K562 (cell line): ENCODE data around the gene CD9. TPM values are rescaled to one million over a fixed set of nuclear protein-coding genes. Genes with fewer than 3 reads are reported as not detected.

ENCODE experiments used
- ATAC-seq: fragments of 200-7000 bp; cut with Tn5 transposase; 3 replicates; pipeline ENCODE4 v1.9.1; 2020; ENCODE audit warnings: moderate library complexity
- BruUV-seq: library from RNA; stranded (reverse); fragments of 400-500 nt; replicated peaks from 2 replicates; lab custom pipeline; 2021; lab: Mats Ljungman, UMichigan
- CTCF ChIA-PET: fragments of 300-600 bp; formaldehyde crosslinking; extraction: SDS; loops from one replicate; lab custom pipeline; 2021; ENCODE audit warnings: low intra/inter-chr PET ratio; lab: Yijun Ruan, JAX
- POLR2A ChIA-PET: fragments of 300-600, 350-650 bp; sonication (Branson Sonifier 250); formaldehyde crosslinking; extraction: SDS; loops from one replicate; lab custom pipeline; 2021; ENCODE audit warnings: antibody characterized with exemption, inconsistent platforms; lab: Yijun Ruan, JAX
- DNase-seq, 4 experiments: peaks; one replicate each; pipeline versions ENCODE4 v3.0.0 to v3.0.0-alpha.2; 2011 to 2018; ENCODE audit warnings: low spot score in 3 of 4, mixed read lengths in 3 of 4; ENCODE audit errors: extremely low read depth in 1 of 4
- FAIRE-seq: peaks from 2 replicates; lab custom pipeline; 2011; peaks lifted over from hg19 to GRCh38; lab: Jason Lieb, UNC
- H2AFZ ChIP-seq: 2 replicates; pipeline ENCODE4 v1.6.0; 2011; ENCODE audit warnings: low read depth, low read length, control low read depth, inconsistent platforms
- H3K27ac ChIP-seq: fragments of 200-600 bp; 3 replicates; pipeline ENCODE4 v1.8.0; 2011; ENCODE audit warnings: low read depth, mild to moderate bottlenecking, control low read depth, inconsistent platforms, low read length, moderate library complexity, mixed read lengths; ENCODE audit errors: extremely low read depth
- H3K27me3 ChIP-seq, 2 experiments: fragments of 300-600 bp in 1 of 2; 2 replicates in 1 of 2; 3 replicates in 1 of 2; pipeline versions ENCODE4 v1.6.0 to v1.8.0; 2011; ENCODE audit warnings: inconsistent platforms in 2 of 2, low read length in 2 of 2, mild to moderate bottlenecking in 1 of 2, mixed read lengths in 1 of 2, moderate library complexity in 1 of 2; ENCODE audit not compliant: control insufficient read depth in 2 of 2, insufficient read depth in 2 of 2
- H3K36me3 ChIP-seq: fragments of 300-600 bp; 3 replicates; pipeline ENCODE4 v1.8.0; 2011; ENCODE audit warnings: mild to moderate bottlenecking, low read length, inconsistent platforms; ENCODE audit not compliant: control insufficient read depth, insufficient read depth
- H3K4me1 ChIP-seq, 2 experiments: fragments of 200-600 bp in 1 of 2; replicated peaks in 1 of 2; 2 replicates in 1 of 2; 3 replicates in 1 of 2; pipeline versions ENCODE4 v1.5.1 to v1.8.0; 2011; ENCODE audit warnings: inconsistent platforms in 2 of 2, low read length in 2 of 2, mild to moderate bottlenecking in 1 of 2, mixed read lengths in 1 of 2, moderate library complexity in 1 of 2; ENCODE audit not compliant: control insufficient read depth in 2 of 2, insufficient read depth in 2 of 2
- H3K4me2 ChIP-seq: 2 replicates; pipeline ENCODE4 v1.6.1; 2011; ENCODE audit warnings: low read length, control low read depth, inconsistent platforms, mixed read lengths; ENCODE audit not compliant: insufficient read depth
- H3K4me3 ChIP-seq: fragments of 200-600 bp; sonication (generic), shearing (Covaris generic); 2 replicates; pipeline ENCODE4 v1.5.1; 2016; ENCODE audit warnings: control low read depth, inconsistent platforms
- H3K79me2 ChIP-seq: fragments of 200-600 bp; 3 replicates; pipeline ENCODE4 v1.8.0; 2011; ENCODE audit warnings: low read length, inconsistent platforms; ENCODE audit not compliant: control insufficient read depth, insufficient read depth
- H3K9ac ChIP-seq, 2 experiments: 2 replicates each; pipeline versions ENCODE4 v1.6.0 to v1.6.1; 2011; ENCODE audit warnings: low read depth in 2 of 2, low read length in 2 of 2, control low read depth in 1 of 2, inconsistent platforms in 1 of 2, mild to moderate bottlenecking in 1 of 2, mixed read lengths in 1 of 2; ENCODE audit not compliant: insufficient read depth in 1 of 2
- H3K9me1 ChIP-seq: one replicate; pipeline ENCODE4 v1.6.0; 2011; ENCODE audit warnings: inconsistent platforms, mild to moderate bottlenecking, low read length, moderate library complexity; ENCODE audit not compliant: control insufficient read depth, insufficient read depth
- H3K9me3 ChIP-seq: replicated peaks from 2 replicates; pipeline ENCODE4 v1.5.1; 2011; ENCODE audit warnings: low read depth, low read length, inconsistent platforms; ENCODE audit not compliant: control insufficient read depth, insufficient read depth
- H4K20me1 ChIP-seq: replicated peaks from 2 replicates; pipeline ENCODE4 v1.6.1; 2011; ENCODE audit warnings: low read length, inconsistent platforms, mixed read lengths; ENCODE audit not compliant: control insufficient read depth, insufficient read depth
- CBFA2T2 ChIP-seq: fragments of 450-650 bp; conservative IDR thresholded peaks from 2 replicates; pipeline ENCODE4 v1.6.1; 2017; ENCODE audit warnings: mild to moderate bottlenecking
- CBFA2T3 ChIP-seq: fragments of 450-650 bp; IDR thresholded peaks from 2 replicates; pipeline ENCODE4 v1.6.1; 2017
- CREM ChIP-seq: IDR thresholded peaks from 2 replicates; pipeline ENCODE4 v1.6.1; 2014; ENCODE audit warnings: antibody characterized with exemption, low read depth
- DDX20 ChIP-seq: fragments of 450-650 bp; IDR thresholded peaks from 2 replicates; pipeline ENCODE4 v1.6.1; 2016; ENCODE audit warnings: missing genetic modification characterization, low read depth, mild to moderate bottlenecking, missing compliant biosample characterization, moderate library complexity
- EGR1 ChIP-seq: fragments of 450-650 bp; conservative IDR thresholded peaks from 2 replicates; pipeline ENCODE4 v1.6.1; 2017; ENCODE audit warnings: mild to moderate bottlenecking
- HDAC8 ChIP-seq: fragments of 450-650 bp; IDR thresholded peaks from 2 replicates; pipeline ENCODE4 v1.6.1; 2016; ENCODE audit warnings: mild to moderate bottlenecking, missing genetic modification characterization, moderate library complexity, missing compliant biosample characterization
- HNRNPH1 ChIP-seq: fragments of 200-400 bp; formaldehyde crosslinking; optimal IDR thresholded peaks from 2 replicates; pipeline ENCODE3; 2017; ENCODE audit warnings: low read depth, mild to moderate bottlenecking, low read length, moderate library complexity
- MCM2 ChIP-seq: fragments of 450-650 bp; IDR thresholded peaks from 2 replicates; pipeline ENCODE4 v1.6.1; 2017; ENCODE audit warnings: low read depth, mild to moderate bottlenecking
- MIER1 ChIP-seq: fragments of 450-650 bp; IDR thresholded peaks from 2 replicates; pipeline ENCODE4 v1.6.1; 2016; ENCODE audit warnings: antibody characterized with exemption, mild to moderate bottlenecking, low read depth
- NFE2L1 ChIP-seq: fragments of 450-650 bp; IDR thresholded peaks from 2 replicates; pipeline ENCODE4 v1.6.1; 2016; ENCODE audit warnings: missing genetic modification characterization, low read depth, mild to moderate bottlenecking, missing compliant biosample characterization, moderate library complexity, borderline replicate concordance
- NFIC ChIP-seq: fragments of 450-650 bp; IDR thresholded peaks from 2 replicates; pipeline ENCODE4 v1.6.1; 2017; ENCODE audit warnings: mild to moderate bottlenecking, inconsistent platforms
- POLR2A ChIP-seq: fragments of 450-650 bp; conservative IDR thresholded peaks from 2 replicates; pipeline ENCODE4 v1.6.1; 2016
- RBBP5 ChIP-seq: fragments of 200-600 bp; sonication (generic); IDR thresholded peaks from 2 replicates; pipeline ENCODE4 v1.6.1; 2012; ENCODE audit warnings: borderline replicate concordance, mild to moderate bottlenecking, low read length, control low read depth, inconsistent platforms; ENCODE audit not compliant: insufficient read depth, poor library complexity, severe bottlenecking
- SETDB1 ChIP-seq: IDR thresholded peaks from one replicate; pipeline ENCODE4 v1.6.1; 2012; ENCODE audit warnings: low read length, control low read depth, inconsistent platforms
- ZFP36 ChIP-seq: fragments of 150-350 bp; IDR thresholded peaks from 2 replicates; pipeline ENCODE4 v1.6.1; 2018; ENCODE audit warnings: low read length, low read depth; ENCODE audit not compliant: partially characterized antibody
- ZNF121 ChIP-seq: sonication (generic); formaldehyde crosslinking; conservative IDR thresholded peaks from 2 replicates; pipeline ENCODE4 v1.8.0; 2022; ENCODE audit warnings: missing genetic modification reagents
- ZNF263 ChIP-seq: sonication (generic); formaldehyde crosslinking; IDR thresholded peaks from 2 replicates; pipeline ENCODE4 v1.8.0; 2022; ENCODE audit warnings: mild to moderate bottlenecking, missing genetic modification reagents, borderline replicate concordance
- WGBS: fragments of 100-300 bp; shearing (Covaris generic); methylation state at CpG from one replicate; pipeline ENCODE4 v1.1.6; 2016; ENCODE audit warnings: low coverage, mixed read lengths; ENCODE audit not compliant: insufficient coverage; ENCODE audit errors: missing lambda C conversion rate; 5-methylcytosine and 5-hydroxymethylcytosine counted together
- in situ Hi-C: fragments of 300-500 bp; cut with MboI; formaldehyde crosslinking; loops from 4 replicates; pipeline ENCODE4 v1.15.0; 2018; ENCODE audit warnings: inconsistent platforms, mixed read lengths
- intact Hi-C: fragments of 100-400 bp; cut with micrococcal nuclease; formaldehyde crosslinking; loops from 2 replicates; pipeline ENCODE4 v1.14.2; 2022
- polyA plus RNA-seq, 8 experiments: library from polyadenylated mRNA; depleted of rRNA in 4 of 8; stranded (reverse) in 5 of 8; unstranded in 3 of 8; fragments of >200 nt; fragmentation: Nextera tagmentation in 2 of 8; fragmentation: Illumina TruSeq in 1 of 8; extraction: Ambion mirVana in 2 of 8; extraction: Trizol in 1 of 8; gene quantifications; 2 replicates each; pipeline versions ENCODE4 v1.2.1 to v1.2.3, GENCODE V29; 2011 to 2014; ENCODE audit warnings: inconsistent platforms in 1 of 8, missing spikeins in 1 of 8
- total RNA-seq, 7 experiments: library from RNA; depleted of rRNA in 6 of 7; stranded (reverse); fragments of >200 nt in 6 of 7; fragmentation: Illumina TruSeq in 2 of 7; extraction: Trizol in 2 of 7; gene quantifications; 2 replicates each; pipeline versions ENCODE4 v1.2.1 to v1.2.3, GENCODE V29; 2011 to 2021; ENCODE audit warnings: low replicate concordance in 1 of 7
- TF ChIP-seq, protein P1 (sequence below): fragments of 450-650 bp; IDR thresholded peaks from 2 replicates; pipeline ENCODE4 v1.6.1; 2017; ENCODE audit warnings: antibody characterized with exemption, mild to moderate bottlenecking
- TF ChIP-seq, protein P2 (sequence below): fragments of 200-800 bp; sonication (Bioruptor generic); IDR thresholded peaks from 2 replicates; pipeline ENCODE4 v1.6.1; 2017; ENCODE audit warnings: missing genetic modification characterization, missing compliant biosample characterization

The CD9 gene
- total and polyA plus RNA-seq, 9 of the 15 experiments (the other 6 are each of a cell fraction or from before 2014, with no cell fraction given): 0.43 to 5.6 (median 0.62) TPM

DNA sequence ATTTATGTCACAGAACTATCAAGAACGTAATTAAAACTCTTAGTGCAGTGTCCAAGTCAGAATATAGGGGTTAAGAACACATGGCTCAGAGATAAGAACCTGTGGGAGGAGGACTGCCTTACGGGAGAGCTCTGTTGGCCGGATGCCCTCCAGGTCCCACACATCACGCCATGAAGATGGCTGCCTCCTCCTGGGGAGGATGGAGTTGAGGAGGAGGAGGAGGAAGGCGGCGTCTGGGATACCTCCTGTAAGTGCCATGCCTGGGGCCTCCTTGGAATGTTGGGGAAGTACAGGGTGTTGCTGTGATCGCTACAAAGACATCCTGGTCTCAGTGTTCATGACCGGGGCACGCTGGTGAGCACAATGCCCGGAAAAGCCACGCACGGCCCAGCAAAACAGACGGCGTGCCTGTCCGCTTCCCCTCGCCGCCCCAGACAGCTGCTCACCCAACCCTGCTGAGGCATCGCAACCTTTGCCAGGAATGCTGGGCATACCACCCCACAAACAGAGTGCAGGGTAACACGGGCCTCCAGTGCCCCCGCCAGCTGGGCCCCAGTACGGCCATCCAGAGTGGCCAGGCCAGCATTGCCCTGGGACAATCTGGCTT lies 28.7 kb upstream of the CD9 start:
- Histone ChIP-seq H3K9me3 (no peaks in the 10 kb centered on the region; the same call in none of the 2 replicates), H3K9me1 (no peaks in the 10 kb centered on the region), H4K20me1 (no peaks in the 10 kb centered on the region), H3K4me1 (peaks cover 18 to 23% of the 10 kb centered on the region in 2 experiments), H3K4me3 (no peak overlapping the region), H3K27ac (no peak overlapping the region; the same call in 2 of the 3 replicates), H3K79me2 (no peaks in the 10 kb centered on the region), H3K9ac (no peak overlapping the region), H3K27me3 (no peaks in the 10 kb centered on the region), H3K4me2 (no peak overlapping the region), H3K36me3 (no peaks in the 10 kb centered on the region), H2AFZ (peak overlapping the region; percentile 51; the same call in 1 of the 2 replicates)
- in situ Hi-C loops: no loop called here
- intact Hi-C loops: no loop called here
- peak; percentile 20 to 57 (median 32) for DNase-seq
- 55% methylated on average over 8 of the region's 21 CpGs for WGBS
- POLR2A ChIA-PET: no interaction called here
- CTCF ChIA-PET: no interaction called here
- peak; percentile 77 for FAIRE-seq
- ATAC-seq: peak; percentile 42; the same call in 2 of the 3 replicates
- no TSS peak for BruUV-seq
- TF ChIP-seq DDX20 (no peak), EGR1 (0 out of 2 replicates have a peak, but pooled peaks have one; percentile 32), ZFP36 (no peak), SETDB1 (no peak), MCM2 (no peak), NFE2L1 (tag) (no peak), HNRNPH1 (no peak), NFIC (peak; percentile 54), CBFA2T3 (peak; percentile 55), MIER1 (no peak), POLR2A (no peak), CREM (0 out of 2 replicates have a peak, but pooled peaks have one; percentile 30), RBBP5 (no peak), ZNF263 (peak; percentile 87; the same call in 1 of the 2 replicates), ZNF121 (no peak), HDAC8 (tag) (no peak), CBFA2T2 (peak; percentile 14; the same call in 1 of the 2 replicates)
- TF ChIP-seq, protein P1, sequence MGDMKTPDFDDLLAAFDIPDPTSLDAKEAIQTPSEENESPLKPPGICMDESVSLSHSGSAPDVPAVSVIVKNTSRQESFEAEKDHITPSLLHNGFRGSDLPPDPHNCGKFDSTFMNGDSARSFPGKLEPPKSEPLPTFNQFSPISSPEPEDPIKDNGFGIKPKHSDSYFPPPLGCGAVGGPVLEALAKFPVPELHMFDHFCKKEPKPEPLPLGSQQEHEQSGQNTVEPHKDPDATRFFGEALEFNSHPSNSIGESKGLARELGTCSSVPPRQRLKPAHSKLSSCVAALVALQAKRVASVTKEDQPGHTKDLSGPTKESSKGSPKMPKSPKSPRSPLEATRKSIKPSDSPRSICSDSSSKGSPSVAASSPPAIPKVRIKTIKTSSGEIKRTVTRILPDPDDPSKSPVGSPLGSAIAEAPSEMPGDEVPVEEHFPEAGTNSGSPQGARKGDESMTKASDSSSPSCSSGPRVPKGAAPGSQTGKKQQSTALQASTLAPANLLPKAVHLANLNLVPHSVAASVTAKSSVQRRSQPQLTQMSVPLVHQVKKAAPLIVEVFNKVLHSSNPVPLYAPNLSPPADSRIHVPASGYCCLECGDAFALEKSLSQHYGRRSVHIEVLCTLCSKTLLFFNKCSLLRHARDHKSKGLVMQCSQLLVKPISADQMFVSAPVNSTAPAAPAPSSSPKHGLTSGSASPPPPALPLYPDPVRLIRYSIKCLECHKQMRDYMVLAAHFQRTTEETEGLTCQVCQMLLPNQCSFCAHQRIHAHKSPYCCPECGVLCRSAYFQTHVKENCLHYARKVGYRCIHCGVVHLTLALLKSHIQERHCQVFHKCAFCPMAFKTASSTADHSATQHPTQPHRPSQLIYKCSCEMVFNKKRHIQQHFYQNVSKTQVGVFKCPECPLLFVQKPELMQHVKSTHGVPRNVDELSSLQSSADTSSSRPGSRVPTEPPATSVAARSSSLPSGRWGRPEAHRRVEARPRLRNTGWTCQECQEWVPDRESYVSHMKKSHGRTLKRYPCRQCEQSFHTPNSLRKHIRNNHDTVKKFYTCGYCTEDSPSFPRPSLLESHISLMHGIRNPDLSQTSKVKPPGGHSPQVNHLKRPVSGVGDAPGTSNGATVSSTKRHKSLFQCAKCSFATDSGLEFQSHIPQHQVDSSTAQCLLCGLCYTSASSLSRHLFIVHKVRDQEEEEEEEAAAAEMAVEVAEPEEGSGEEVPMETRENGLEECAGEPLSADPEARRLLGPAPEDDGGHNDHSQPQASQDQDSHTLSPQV: no peak
- TF ChIP-seq, protein P2, sequence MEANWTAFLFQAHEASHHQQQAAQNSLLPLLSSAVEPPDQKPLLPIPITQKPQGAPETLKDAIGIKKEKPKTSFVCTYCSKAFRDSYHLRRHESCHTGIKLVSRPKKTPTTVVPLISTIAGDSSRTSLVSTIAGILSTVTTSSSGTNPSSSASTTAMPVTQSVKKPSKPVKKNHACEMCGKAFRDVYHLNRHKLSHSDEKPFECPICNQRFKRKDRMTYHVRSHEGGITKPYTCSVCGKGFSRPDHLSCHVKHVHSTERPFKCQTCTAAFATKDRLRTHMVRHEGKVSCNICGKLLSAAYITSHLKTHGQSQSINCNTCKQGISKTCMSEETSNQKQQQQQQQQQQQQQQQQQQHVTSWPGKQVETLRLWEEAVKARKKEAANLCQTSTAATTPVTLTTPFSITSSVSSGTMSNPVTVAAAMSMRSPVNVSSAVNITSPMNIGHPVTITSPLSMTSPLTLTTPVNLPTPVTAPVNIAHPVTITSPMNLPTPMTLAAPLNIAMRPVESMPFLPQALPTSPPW (CRISPR knock-in tag): peak; percentile 51
